ENCODE data around the gene HBP1. TPM values are rescaled to one million over a fixed set of nuclear protein-coding genes. Genes with fewer than 3 reads are reported as not detected.
A peak's percentile ranks its signal among the peaks of the same experiment; 100 is the strongest.

HBP1 gene
- total and polyA plus RNA-seq, 11 donors, result 21.4 to 98.4 (median 58.1) TPM

DNA sequence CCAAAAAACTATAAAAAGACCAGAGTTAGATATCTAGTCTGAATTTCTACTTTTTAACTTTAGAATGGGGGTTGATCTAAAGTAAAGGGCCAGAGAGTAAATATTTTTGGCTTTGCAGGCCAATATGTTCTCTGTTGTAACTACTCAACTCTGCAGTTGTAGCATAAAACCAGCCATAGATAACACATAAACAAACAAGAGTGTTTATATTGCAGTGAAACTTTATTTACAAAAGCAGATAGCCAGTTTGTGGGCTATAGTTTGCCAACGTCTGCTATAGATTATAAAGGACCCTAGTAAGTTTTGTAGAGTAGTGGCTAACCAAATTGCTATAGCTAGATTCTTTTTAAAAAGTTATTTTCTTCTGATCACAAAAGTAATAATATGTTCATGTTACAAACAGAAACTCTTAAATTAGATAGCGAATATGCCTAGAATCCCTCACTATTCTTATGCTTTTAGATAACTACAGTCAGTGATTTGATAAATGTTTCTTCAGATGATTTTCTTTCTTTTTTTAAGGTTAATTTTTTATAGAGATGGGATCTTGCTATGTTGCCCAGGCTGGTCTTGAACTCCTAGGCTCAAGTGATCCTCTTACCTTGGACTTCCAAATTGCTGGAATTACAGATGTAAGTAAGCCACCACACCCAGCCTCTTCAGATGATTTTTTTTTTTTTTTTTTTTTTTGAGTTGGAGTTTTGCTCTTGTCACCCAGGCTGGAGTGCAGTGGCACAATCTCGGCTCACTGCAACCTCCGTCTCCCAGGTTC is 23.6 kb upstream of the HBP1 start:
- DNase-seq (no peak), ATAC-seq (no peak)
- WGBS, 4 donors, result 89 to 93% (median 91%) methylated on average over 4 of the region's 4 CpGs
- Histone ChIP-seq H3K9me3 (no peaks in the 10 kb centered on the region), H3K36me3 (no peaks in the 10 kb centered on the region), H3K4me3 (no peak overlapping the region), H3K27me3 (no peaks in the 10 kb centered on the region), H3K4me1 (peaks cover 0 to 3% (median 0%) of the 10 kb centered on the region in 12 donors), H3K27ac (no peak overlapping the region)
- intact Hi-C loops (cut with DNase I), result loop anchor here in 7 of 10 donors (5.0 to 10.0 kb wide), 4 partner anchors 100 to 483 kb away; partner anchors contain the start of genes CCDC71L (in 1 of the 7) and PRKAR2B (in 1 of the 7)
- TF ChIP-seq, protein P1, sequence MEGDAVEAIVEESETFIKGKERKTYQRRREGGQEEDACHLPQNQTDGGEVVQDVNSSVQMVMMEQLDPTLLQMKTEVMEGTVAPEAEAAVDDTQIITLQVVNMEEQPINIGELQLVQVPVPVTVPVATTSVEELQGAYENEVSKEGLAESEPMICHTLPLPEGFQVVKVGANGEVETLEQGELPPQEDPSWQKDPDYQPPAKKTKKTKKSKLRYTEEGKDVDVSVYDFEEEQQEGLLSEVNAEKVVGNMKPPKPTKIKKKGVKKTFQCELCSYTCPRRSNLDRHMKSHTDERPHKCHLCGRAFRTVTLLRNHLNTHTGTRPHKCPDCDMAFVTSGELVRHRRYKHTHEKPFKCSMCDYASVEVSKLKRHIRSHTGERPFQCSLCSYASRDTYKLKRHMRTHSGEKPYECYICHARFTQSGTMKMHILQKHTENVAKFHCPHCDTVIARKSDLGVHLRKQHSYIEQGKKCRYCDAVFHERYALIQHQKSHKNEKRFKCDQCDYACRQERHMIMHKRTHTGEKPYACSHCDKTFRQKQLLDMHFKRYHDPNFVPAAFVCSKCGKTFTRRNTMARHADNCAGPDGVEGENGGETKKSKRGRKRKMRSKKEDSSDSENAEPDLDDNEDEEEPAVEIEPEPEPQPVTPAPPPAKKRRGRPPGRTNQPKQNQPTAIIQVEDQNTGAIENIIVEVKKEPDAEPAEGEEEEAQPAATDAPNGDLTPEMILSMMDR (IDR thresholded peaks at IDR 0.05), result no peak
- no peak for TF ChIP-seq POLR2A (IDR thresholded peaks at IDR 0.05)

DNA sequence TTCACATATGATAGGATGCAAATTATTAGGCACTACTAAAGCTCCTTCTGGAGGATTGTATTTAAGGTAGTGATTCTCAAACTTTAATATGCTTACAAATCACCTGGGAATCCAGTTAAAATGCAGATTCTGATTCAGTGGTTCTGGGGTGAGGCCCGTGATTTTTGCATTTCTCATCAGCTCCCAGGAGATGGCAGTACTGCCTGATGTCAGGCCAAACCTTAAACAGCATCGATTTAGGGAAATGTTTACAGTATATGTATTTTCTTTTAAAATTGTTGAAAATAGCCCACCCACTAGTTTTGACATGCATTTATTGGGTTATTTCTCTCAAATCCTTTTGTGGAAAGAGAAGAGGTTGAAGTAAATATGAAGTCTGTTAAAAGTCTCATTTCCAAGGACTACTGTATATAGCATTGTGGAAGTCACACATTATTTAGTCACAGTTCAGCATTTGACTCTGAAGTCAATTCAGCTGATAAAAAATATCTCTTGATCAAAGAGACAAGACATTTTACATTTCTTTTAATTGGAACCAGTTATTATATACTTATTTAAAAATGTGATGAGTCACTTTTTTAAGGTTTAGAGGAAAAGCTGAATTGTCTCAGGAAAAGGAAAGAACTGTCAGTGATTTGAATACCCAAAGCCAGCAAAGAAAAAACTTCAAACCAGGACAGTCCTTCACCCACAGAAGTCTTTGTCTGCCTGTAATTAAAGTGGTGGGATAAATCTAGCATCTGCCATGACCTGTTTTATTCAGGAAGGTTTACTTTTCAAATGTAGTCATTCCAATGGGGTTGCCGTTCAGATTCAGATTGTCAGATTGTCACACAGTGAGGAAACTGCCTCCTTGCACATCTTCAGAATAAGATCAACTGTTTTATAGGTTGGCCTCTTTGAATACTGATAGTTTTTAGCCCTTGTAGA is 21.1 kb upstream of the HBP1 start:
- 23 to 37% (median 32%) methylated on average over 3 of the region's 3 CpGs for WGBS, 4 donors
- Histone ChIP-seq H3K27ac (no peak overlapping the region), H3K27me3 (no peaks in the 10 kb centered on the region), H3K4me3 (no peak overlapping the region), H3K9me3 (no peaks in the 10 kb centered on the region), H3K4me1 (peaks cover 0 to 4% (median 0%) of the 10 kb centered on the region in 12 donors), H3K36me3 (no peaks in the 10 kb centered on the region)
- TF ChIP-seq POLR2A (IDR thresholded peaks at IDR 0.05), result no peak
- TF ChIP-seq, protein P1 (IDR thresholded peaks at IDR 0.05), result peak; percentile 43 to 72 (median 61)
- intact Hi-C loops (cut with DNase I), result loop anchor here in 7 of 10 donors (5.0 to 10.0 kb wide), 4 partner anchors 103 to 485 kb away; partner anchors contain the start of genes CCDC71L (in 1 of the 7) and PRKAR2B (in 1 of the 7)
- ATAC-seq (peak in 3 of 4 donors; percentile 57 to 84 (median 61)), DNase-seq (no peak)

DNA sequence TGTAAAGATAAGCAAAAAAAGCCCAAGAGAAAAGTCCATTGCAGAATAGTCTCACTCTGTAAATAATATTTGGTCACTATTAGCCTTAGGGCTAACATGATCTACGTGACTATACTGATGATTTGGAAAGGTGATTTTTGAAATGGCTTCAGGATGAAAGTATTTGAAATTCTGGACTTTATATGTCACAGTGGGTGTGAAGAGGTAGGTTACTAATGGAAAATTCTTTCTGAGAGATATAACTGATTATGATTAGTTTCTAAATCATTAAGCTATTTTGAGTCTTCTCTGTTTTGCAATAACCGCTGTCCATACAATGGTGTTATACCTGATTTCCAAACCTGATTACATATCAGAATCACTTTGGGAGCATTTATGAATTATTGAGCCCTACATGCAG is 20.1 kb upstream of the HBP1 start:
- Histone ChIP-seq H3K36me3 (peaks cover 0 to 7% (median 0%) of the 10 kb centered on the region in 9 donors), H3K4me3 (no peak overlapping the region), H3K27me3 (no peaks in the 10 kb centered on the region), H3K27ac (no peak overlapping the region), H3K4me1 (peaks cover 0 to 4% (median 0%) of the 10 kb centered on the region in 12 donors), H3K9me3 (no peaks in the 10 kb centered on the region)
- TF ChIP-seq POLR2A (IDR thresholded peaks at IDR 0.05), result no peak
- TF ChIP-seq, protein P1 (IDR thresholded peaks at IDR 0.05), result no peak
- DNase-seq (no peak), ATAC-seq (no peak)
- intact Hi-C loops (cut with DNase I), result loop anchor here in 7 of 10 donors (5.0 to 10.0 kb wide), 4 partner anchors 104 to 486 kb away; partner anchors contain the start of genes CCDC71L (in 1 of the 7) and PRKAR2B (in 1 of the 7)
- 93 to 98% (median 96%) methylated on average over 2 of the region's 2 CpGs for WGBS, 4 donors

All from heart left ventricle (tissue), 16 donors.